Epithelial cell of proximal tubule (primary cell): ENCODE data around the gene REEP3. TPM values are rescaled to one million over a fixed set of nuclear protein-coding genes. Genes with fewer than 3 reads are reported as not detected.
"Not testable (repeated sequence)": the region's sequence is repeated elsewhere in the genome, so short reads cannot be mapped to it uniquely, and the experiment has no call there.

ENCODE experiments used
- DNase-seq: peaks from one replicate; pipeline ENCODE4 v3.0.0-alpha.2; 2011; ENCODE audit warnings: low read depth
- H3K4me3 ChIP-seq: 2 replicates; pipeline ENCODE4 v1.5.1; 2011; ENCODE audit warnings: low read depth, mild to moderate bottlenecking, low read length
- CTCF ChIP-seq: conservative IDR thresholded peaks from 2 replicates; pipeline ENCODE4 v1.5.1; 2012; ENCODE audit warnings: low read depth, mild to moderate bottlenecking, low read length
- total RNA-seq: library from RNA; depleted of rRNA; stranded (reverse); fragments of >200 nt; gene quantifications from 2 replicates; pipeline ENCODE4 v1.2.3, GENCODE V29; 2015

The REEP3 gene
- total RNA-seq, 1 donor from 2014 or later = 58.6 TPM

GRCh38 chr10:63496561-63496960 is 24.6 kb upstream of the REEP3 start:
- TF ChIP-seq CTCF = no peak
- no peak for DNase-seq

GRCh38 chr10:63497321-63497720 is 23.9 kb upstream of the REEP3 start:
- no peak for DNase-seq
- H3K4me3 ChIP-seq = no peak overlapping the region
- no peak for TF ChIP-seq CTCF

More at GRCh38 chr10:63496561-63496960, 24.6 kb upstream of the REEP3 start:
- no peak overlapping the region for H3K4me3 ChIP-seq

GRCh38 chr10:63498665-63499064 is 22.5 kb upstream of the REEP3 start:
- TF ChIP-seq CTCF = no peak
- no peak for DNase-seq
- no peak overlapping the region for H3K4me3 ChIP-seq

- not testable (repeated sequence) for H3K4me3 ChIP-seq, DNase-seq
Measured at GRCh38 chr10:63500551-63500950, 20.6 kb upstream of the REEP3 start.

GRCh38 chr10:63501954-63502353 is 19.2 kb upstream of the REEP3 start:
- DNase-seq = no peak
- no peak for TF ChIP-seq CTCF
- no peak overlapping the region for H3K4me3 ChIP-seq

GRCh38 chr10:63502832-63503231 is 18.4 kb upstream of the REEP3 start:
- no peak overlapping the region for H3K4me3 ChIP-seq
- TF ChIP-seq CTCF = no peak
- no peak for DNase-seq

GRCh38 chr10:63503395-63503794 is 17.8 kb upstream of the REEP3 start:
- no peak for TF ChIP-seq CTCF
- DNase-seq = no peak
- no peak overlapping the region for H3K4me3 ChIP-seq
